IPS-18c (cell line): ENCODE results near the gene PDHX.
"Not testable (repeated sequence)": the region's sequence is repeated elsewhere in the genome, so short reads cannot be mapped to it uniquely, and the experiment has no call there.

Experiments
- H3K4me3 ChIP-seq: 2 replicates; pipeline ENCODE4 v1.7.0; 2013; ENCODE audit warnings: low read depth, mild to moderate bottlenecking, low read length, moderate library complexity; ENCODE audit not compliant: insufficient read depth
- H3K9me3 ChIP-seq: one replicate; pipeline ENCODE4 v1.6.1; 2013; ENCODE audit warnings: mild to moderate bottlenecking, low read length, moderate library complexity; ENCODE audit not compliant: control insufficient read depth, insufficient read depth

PDHX gene

GRCh38 chr11:35017528-35018342 lies 101.3 kb downstream of the PDHX start:
- H3K9me3 ChIP-seq: no peaks in the 10 kb centered on the region
- no peak overlapping the region for H3K4me3 ChIP-seq

GRCh38 chr11:35021589-35021988 lies 105.2 kb downstream of the PDHX start:
- no peak overlapping the region for H3K4me3 ChIP-seq
- H3K9me3 ChIP-seq: no peaks in the 10 kb centered on the region

GRCh38 chr11:35023940-35024339 lies 107.5 kb downstream of the PDHX start:
- H3K4me3 ChIP-seq, H3K9me3 ChIP-seq: not testable (repeated sequence)

GRCh38 chr11:35028007-35028406 lies 111.6 kb downstream of the PDHX start:
- not testable (repeated sequence) for H3K9me3 ChIP-seq, H3K4me3 ChIP-seq

- Histone ChIP-seq H3K4me3 (no peak overlapping the region), H3K9me3 (no peaks in the 10 kb centered on the region)
Measured at GRCh38 chr11:35029979-35030682, 113.7 kb downstream of the PDHX start.

GRCh38 chr11:35030716-35031213 lies 114.3 kb downstream of the PDHX start:
- H3K9me3 ChIP-seq: no peaks in the 10 kb centered on the region
- no peak overlapping the region for H3K4me3 ChIP-seq

- H3K9me3 ChIP-seq: no peaks in the 10 kb centered on the region
- H3K4me3 ChIP-seq: no peak overlapping the region
Measured at GRCh38 chr11:35031346-35031745, 114.9 kb downstream of the PDHX start.

GRCh38 chr11:35031867-35032266 lies 115.4 kb downstream of the PDHX start:
- H3K9me3 ChIP-seq: no peaks in the 10 kb centered on the region
- H3K4me3 ChIP-seq: no peak overlapping the region

- Histone ChIP-seq H3K9me3 (no peaks in the 10 kb centered on the region), H3K4me3 (no peak overlapping the region)
Measured at GRCh38 chr11:35033011-35033410, 116.6 kb downstream of the PDHX start.

GRCh38 chr11:35034401-35034800 lies 118.0 kb downstream of the PDHX start:
- no peaks in the 10 kb centered on the region for H3K9me3 ChIP-seq
- no peak overlapping the region for H3K4me3 ChIP-seq

GRCh38 chr11:35035894-35036408 lies 119.5 kb downstream of the PDHX start:
- H3K9me3 ChIP-seq: no peaks in the 10 kb centered on the region
- H3K4me3 ChIP-seq: no peak overlapping the region

- H3K4me3 ChIP-seq: no peak overlapping the region
Measured at GRCh38 chr11:35036639-35037038, 120.2 kb downstream of the PDHX start.

GRCh38 chr11:35038211-35038928 lies 122.0 kb downstream of the PDHX start:
- Histone ChIP-seq H3K9me3 (no peaks in the 10 kb centered on the region), H3K4me3 (no peak overlapping the region)

More at GRCh38 chr11:35036639-35037038, 120.2 kb downstream of the PDHX start:
- no peaks in the 10 kb centered on the region for H3K9me3 ChIP-seq

GRCh38 chr11:35039076-35039475 lies 122.7 kb downstream of the PDHX start:
- no peaks in the 10 kb centered on the region for H3K9me3 ChIP-seq
- H3K4me3 ChIP-seq: no peak overlapping the region

GRCh38 chr11:35040221-35040942 lies 124.0 kb downstream of the PDHX start:
- Histone ChIP-seq H3K9me3 (no peaks in the 10 kb centered on the region), H3K4me3 (no peak overlapping the region)

GRCh38 chr11:35041070-35041554 lies 124.7 kb downstream of the PDHX start:
- H3K4me3 ChIP-seq: no peak overlapping the region

GRCh38 chr11:35042224-35042623 lies 125.8 kb downstream of the PDHX start:
- no peaks in the 10 kb centered on the region for H3K9me3 ChIP-seq
- H3K4me3 ChIP-seq: no peak overlapping the region

More at GRCh38 chr11:35041070-35041554, 124.7 kb downstream of the PDHX start:
- no peaks in the 10 kb centered on the region for H3K9me3 ChIP-seq
